Choroid plexus epithelial cell (primary cell): ENCODE results near the gene MVB12B.

Source experiments
- DNase-seq: peaks from one replicate; pipeline ENCODE4 v3.0.0-alpha.2; 2010; ENCODE audit warnings: low read depth
- H3K4me3 ChIP-seq: 2 replicates; pipeline ENCODE4 v1.5.1; 2011; ENCODE audit warnings: low read depth, mild to moderate bottlenecking, control low read depth, low read length, moderate library complexity
- TF ChIP-seq, protein P1 (sequence below): conservative IDR thresholded peaks from 2 replicates; pipeline ENCODE4 v1.5.1; 2011; ENCODE audit warnings: low read depth, mild to moderate bottlenecking, control low read depth, inconsistent platforms, low read length, moderate library complexity

Gene MVB12B

DNA sequence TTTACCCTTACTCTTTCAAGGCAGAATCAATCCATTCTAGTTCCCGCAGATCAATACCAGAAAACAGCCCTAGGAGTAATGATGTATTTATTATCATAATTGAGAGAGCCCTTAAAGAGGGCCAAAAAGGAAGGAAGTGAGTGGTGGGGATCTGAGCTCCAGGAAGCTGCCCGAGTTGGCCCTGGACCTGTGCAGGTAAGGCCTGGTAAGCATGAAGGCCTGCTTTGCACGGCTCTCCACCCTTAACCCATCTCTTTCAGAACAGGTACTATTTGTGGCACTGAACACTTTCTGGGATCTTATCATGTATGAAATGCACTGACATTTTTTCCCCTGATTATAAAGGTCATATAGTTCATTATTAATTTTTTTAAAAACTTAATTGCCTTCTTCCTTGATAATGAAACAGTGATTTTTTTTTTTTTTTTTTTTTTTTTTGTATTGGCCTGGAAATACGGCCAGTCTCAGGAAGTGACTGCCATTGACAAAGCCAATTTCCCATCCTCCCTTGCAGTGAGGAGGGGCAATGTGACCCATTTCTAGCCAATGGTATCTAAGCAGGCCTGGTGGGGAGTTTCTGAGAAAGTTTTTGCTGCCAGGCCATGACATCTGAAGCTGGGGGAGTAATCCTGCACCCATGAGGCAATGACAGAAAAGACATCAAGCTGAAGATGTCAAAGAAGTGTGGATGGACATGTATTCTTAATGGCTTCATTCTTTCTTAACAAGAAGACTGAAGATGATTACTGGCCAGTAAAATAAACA, 6.3 kb upstream of the MVB12B start:
- H3K4me3 ChIP-seq: no peak overlapping the region
- DNase-seq: no peak
- TF ChIP-seq, protein P1, sequence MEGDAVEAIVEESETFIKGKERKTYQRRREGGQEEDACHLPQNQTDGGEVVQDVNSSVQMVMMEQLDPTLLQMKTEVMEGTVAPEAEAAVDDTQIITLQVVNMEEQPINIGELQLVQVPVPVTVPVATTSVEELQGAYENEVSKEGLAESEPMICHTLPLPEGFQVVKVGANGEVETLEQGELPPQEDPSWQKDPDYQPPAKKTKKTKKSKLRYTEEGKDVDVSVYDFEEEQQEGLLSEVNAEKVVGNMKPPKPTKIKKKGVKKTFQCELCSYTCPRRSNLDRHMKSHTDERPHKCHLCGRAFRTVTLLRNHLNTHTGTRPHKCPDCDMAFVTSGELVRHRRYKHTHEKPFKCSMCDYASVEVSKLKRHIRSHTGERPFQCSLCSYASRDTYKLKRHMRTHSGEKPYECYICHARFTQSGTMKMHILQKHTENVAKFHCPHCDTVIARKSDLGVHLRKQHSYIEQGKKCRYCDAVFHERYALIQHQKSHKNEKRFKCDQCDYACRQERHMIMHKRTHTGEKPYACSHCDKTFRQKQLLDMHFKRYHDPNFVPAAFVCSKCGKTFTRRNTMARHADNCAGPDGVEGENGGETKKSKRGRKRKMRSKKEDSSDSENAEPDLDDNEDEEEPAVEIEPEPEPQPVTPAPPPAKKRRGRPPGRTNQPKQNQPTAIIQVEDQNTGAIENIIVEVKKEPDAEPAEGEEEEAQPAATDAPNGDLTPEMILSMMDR: no peak

DNA sequence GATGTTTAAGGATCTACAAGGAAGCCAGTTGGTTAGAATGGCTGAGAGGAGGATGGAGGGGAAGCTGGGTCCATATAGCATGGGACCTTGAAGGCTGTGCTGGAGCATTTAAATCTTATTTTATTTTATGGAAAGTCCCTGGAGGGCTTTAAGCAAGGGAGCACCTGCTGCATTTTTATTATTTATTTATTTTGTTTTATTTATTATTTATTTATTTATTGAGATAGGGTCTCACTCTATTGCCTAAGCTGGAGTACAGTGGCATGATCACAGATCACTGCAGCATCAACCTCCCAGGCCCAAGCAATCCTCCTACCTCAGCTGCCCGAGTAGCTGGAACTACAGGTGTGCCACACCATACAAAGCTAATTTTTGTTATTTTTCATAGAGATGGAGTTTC, 4.9 kb upstream of the MVB12B start:
- no peak for DNase-seq
- no peak overlapping the region for H3K4me3 ChIP-seq
- TF ChIP-seq, protein P1: no peak

DNA sequence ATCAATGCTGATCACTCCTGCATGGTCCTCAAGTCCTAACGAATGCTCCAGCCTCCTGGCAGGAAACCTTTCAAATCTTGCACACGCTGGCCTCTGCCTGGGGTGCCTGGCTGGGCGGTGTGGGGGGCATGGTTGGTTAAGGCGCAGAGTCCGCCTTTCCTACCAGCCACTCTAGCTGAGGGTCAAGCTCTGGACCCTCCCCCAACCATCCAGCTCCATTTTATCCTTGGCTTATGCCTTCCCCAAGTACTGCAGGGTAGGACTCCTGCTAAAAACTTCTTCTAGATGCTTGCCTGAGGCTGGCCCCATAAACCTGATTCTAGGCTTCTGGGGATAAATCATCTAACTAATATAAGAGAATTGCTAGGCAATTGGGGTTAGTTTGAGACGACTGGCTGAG, 808 bp upstream of the MVB12B start:
- TF ChIP-seq, protein P1: no peak
- peak overlapping the region; percentile 60 for H3K4me3 ChIP-seq
- DNase-seq: no peak

DNA sequence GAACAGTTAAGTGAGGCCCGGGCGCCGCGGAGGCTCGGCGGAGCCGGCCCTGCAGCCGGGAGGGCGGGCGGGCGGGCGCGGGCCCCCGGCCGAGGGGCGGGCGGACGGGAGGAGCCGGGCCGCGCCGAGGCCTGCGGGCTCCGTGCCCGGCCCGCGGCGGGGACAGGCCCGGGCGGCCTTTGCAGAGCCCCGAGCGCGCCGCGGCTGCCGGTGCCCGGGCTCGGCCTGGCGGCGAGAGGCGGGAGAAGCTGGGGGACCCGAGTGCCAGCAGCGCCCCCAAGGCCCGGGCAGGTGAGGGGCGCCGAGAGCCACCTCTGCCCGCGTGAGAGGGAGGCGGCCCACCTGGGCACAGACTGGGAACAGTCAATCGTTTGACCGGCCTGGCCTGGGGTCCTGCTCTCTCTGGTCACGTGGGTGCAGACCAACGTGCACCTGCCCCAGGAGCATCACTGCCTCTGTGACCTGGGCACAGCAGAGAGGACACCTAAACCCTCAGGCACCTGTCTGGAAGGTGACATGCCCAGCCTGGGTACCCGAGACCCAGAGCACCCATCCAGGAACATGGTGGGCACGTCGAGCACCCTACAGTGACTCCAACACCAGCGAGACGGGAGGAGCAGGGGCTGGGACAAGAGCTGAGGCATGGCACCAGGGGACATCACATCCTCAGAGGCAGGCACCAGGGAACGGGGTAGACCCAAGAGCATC, 531 bp downstream of the MVB12B start:
- TF ChIP-seq, protein P1: no peak
- peak overlapping the region; percentile 60 for H3K4me3 ChIP-seq
- no peak for DNase-seq

DNA sequence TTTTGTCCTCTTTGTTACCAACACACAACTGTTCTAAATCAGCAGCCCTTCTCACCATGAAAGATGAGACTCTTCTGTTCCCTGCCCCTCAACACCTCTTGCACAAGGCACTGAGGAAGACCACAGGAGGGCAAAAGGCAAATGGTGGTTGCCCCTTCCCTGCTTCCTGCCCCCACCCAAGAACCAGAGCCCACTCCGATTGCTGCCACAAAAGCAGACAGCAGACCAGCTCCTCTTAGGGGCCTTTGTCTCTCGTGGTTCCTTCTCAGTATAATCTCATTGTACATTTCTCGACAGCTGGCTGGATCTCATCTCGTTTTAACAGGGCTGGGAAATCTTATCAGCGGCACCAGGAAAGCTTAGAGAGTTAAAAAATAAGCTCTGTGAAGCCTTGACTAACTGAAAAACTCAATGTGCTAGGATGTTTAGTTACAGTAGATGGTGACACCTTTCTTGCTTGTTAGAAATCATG, 1.1 kb downstream of the MVB12B start:
- DNase-seq: no peak
- peak overlapping the region; percentile 60 for H3K4me3 ChIP-seq
- TF ChIP-seq, protein P1: no peak

DNA sequence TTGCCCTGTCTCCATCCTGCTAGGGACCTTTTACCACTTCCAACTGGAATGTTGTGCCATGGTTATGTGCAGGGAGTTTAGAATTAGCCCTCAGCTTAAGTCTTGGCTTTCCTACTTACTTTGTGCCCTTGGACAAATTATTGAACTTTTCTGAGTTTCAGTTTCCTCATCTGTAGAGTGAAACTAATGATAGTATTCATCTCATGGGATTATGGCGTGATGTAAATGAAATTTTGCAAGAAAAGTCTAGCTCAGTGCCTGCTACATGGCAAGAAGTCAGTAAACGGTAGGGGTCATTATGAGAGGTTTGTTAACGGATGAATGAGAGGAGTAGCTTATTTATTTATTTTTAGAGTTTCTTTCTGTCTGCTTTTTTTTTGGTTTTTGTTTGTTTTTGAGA, 1.8 kb downstream of the MVB12B start:
- DNase-seq: no peak
- TF ChIP-seq, protein P1: no peak
- H3K4me3 ChIP-seq: no peak overlapping the region
